Measurements from ENCODE around the gene SRSF10.

- no peak for TF ChIP-seq CTCF (IDR thresholded peaks at IDR 0.05; ENCODE audit: low read length)
- TF ChIP-seq EZH2phosphoT487 (IDR thresholded peaks at IDR 0.05; ENCODE audit: low read length), result no peak
- TF ChIP-seq EZH2 (optimal IDR thresholded peaks at IDR 0.05; ENCODE audit: low read depth, low read length), result no peak
Observed at GRCh38 chr1:24022581-24023361, 42.6 kb upstream of the SRSF10 start.

Measured in MM.1S (cell line).